Limb (tissue), 2 donors: Measurements from ENCODE around the gene SULT1A2.
"Not testable (repeated sequence)": the region's sequence is repeated elsewhere in the genome, so short reads cannot be mapped to it uniquely, and the experiment has no call there.

ENCODE experiments used
- DNase-seq, 2 donors: peaks; one replicate each; pipeline ENCODE4 v3.0.0-alpha.2; 2016; ENCODE audit errors: extremely low spot score in 2 of 2

Gene SULT1A2

DNA sequence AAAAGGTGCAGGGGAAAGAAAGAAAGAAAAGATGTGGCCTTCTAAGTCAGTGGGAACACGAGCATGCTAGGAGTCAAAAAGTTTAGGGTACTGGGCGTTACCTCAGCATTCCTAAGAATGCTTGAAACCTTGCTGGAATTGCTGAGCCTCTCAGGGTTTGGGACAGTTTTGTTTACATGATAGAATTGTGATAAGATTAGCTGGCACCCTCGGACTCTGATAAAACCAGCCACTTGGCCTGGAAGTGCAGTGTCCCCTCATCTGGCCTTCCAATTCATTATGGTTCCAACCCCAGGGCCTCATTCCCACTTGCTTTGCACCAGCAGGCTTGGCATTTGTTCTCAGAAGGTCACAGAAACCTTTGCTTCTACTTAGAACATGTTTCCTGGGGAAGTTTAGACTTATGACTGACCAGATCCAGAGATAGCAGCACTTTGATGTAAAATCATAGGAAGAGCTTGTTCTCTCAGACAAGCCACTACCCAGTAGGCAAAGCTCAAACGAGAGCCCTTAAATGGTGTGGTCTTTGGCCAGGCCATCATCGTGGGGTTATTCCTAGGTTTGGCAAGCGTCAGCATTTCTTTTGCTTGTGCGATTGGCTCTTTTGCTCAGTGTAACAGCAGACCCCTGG is 35.2 kb downstream of the SULT1A2 start:
- no peak for DNase-seq

GRCh38 chr16:28558456-28558855 is 38.4 kb downstream of the SULT1A2 start:
- DNase-seq = no peak

GRCh38 chr16:28556914-28557320 is 39.9 kb downstream of the SULT1A2 start:
- DNase-seq = no peak

DNA sequence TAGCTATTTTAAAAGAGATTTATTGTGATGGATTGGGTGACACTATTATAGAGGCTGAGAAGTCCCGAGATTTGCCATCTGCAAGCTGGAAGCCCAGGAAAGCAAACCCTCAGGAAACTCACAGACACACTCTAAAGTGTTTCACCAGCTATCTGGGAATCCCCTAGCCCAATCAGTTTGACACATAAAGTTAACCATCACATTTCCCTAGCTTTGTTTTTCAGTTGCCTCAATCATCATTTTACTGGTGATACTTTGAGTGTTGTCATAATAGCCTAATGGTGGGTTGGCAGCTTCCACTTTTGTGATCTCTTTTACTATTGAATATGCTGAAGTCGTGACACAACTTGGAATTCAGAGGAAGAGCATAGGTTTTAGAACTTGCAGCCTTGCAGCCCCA is 41.3 kb downstream of the SULT1A2 start:
- DNase-seq = no peak

- DNase-seq = no peak
Measured at GRCh38 chr16:28554634-28555423, 42.0 kb downstream of the SULT1A2 start.

DNA sequence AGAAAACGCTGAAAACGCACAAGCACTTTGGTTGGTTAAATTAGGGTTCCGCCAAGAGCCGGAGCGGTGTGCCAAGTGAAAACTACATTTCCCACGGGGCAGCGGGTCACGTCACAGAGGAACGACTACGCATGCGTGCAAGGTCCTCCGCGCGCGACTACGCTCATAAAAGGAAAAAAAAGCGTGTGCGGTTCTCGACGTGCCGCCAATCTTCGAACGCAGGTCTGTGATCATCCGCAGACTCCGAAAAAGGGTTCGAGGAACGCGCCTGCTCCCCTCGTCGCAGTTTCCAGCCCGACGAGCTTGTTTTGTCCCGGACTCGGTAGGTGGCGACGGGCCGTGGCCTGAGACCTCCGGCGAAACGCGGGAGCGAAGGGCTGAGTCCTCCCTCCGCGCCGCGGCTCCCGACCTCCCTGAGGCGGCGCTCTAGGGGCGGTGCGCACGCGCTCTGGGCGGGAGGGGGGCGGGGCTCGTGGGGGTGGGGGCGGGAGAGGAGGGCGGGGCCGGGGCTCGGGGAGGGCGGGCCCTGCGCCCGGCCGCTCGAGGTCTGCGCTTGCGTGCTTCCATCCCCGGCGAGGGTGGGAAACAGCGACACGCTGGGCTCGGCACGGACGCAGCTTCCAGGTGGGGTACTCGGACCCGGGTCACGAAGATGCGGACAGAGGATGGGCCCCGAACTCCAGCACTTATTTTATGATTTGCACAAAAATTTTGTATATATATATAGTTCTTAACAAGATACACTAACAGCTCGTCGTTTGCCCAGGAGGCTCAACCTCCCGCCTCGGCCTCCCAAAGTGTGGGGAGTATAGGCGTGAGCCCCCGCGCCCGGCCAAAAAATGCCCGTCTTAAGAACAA is 42.8 kb downstream of the SULT1A2 start, which contains the start of gene SGF29:
TSS of gene SGF29 (plus strand) at position 145 of the 858 bp plus-strand sequence. CDS start 27,150 bp downstream, outside the sequence.
- DNase-seq = peak; percentile 93 to 95

DNA sequence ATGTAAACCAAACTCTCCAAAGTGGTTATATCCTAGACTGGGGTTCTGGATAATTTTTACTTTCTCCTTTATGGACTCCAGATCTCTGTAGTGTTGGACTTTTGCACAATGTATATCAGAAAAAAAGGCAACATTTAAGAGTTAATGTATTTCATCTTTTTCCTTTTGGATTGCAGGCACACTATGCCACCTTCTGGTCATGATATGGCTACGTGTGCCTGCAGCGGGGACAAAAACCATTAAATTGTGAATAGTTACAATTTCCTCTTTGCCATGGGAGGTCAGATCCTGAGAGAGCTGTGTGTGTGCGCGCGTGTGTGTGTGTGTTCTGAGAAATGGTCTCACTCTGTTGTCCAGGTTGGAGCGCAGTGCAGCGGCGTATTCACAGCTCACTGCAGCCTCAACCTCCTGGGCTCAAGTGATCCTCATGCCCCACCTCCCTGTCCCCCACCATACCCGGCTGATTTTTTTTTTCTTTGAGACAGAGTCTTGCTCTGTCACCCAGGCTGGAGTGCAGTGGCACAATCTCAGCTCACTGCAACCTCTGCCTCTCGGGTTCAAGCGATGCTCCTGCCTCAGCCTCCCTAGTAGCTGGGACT is 47.5 kb downstream of the SULT1A2 start:
- no peak for DNase-seq

- no peak for DNase-seq
Measured at GRCh38 chr16:28548306-28548802, 48.5 kb downstream of the SULT1A2 start.

- no peak for DNase-seq
Measured at GRCh38 chr16:28546626-28547025, 50.2 kb downstream of the SULT1A2 start.

GRCh38 chr16:28545964-28546363 is 50.9 kb downstream of the SULT1A2 start:
- DNase-seq = not testable (repeated sequence)

GRCh38 chr16:28544998-28545397 is 51.9 kb downstream of the SULT1A2 start:
- no peak for DNase-seq

- no peak for DNase-seq
Measured at GRCh38 chr16:28543072-28543471, 53.8 kb downstream of the SULT1A2 start.

DNA sequence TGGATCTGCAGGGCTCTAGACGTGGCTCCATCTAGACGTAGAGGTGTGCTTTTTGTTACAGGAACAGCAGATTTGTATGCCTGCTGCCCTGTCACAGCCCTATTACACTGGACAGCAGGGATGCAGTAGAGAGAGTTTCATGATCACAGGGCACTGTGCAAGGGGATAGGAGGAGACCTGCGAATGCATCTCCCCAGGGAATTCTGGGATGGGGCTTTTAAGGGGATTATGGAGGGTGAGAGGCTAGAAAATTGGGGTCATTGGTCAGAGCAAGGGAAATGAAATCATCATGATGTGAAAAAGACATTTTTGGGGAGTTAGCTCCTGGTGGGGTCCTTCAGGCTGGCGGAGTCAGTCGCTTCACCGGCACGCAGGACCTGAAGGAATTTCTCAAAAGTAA is 54.2 kb downstream of the SULT1A2 start:
- DNase-seq = no peak
